Measurements from ENCODE around the gene SUSD1.

SUSD1 gene

DNA sequence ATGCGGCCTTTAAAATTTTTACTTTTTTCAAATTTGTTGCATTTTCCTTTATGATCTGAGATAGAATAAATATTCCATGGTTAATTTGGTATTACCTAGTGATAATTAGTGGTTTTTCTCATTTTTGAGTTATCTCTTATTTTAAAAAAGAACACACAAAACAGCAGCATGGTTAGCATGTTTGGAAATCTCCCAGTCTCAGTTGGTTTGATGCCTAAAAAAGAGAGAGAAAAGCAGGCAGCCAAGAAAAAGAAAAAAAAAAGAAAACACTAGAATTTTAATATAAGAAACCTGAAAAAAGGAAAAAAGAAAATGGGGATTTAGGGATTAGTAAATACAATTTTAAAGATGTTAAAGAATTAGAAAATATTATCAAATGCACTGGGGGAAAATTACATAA lies 15.3 kb downstream of the SUSD1 start:
- TF ChIP-seq ZFX (IDR thresholded peaks at IDR 0.05; ENCODE audit: borderline replicate concordance): no peak
- TF ChIP-seq, protein P1, sequence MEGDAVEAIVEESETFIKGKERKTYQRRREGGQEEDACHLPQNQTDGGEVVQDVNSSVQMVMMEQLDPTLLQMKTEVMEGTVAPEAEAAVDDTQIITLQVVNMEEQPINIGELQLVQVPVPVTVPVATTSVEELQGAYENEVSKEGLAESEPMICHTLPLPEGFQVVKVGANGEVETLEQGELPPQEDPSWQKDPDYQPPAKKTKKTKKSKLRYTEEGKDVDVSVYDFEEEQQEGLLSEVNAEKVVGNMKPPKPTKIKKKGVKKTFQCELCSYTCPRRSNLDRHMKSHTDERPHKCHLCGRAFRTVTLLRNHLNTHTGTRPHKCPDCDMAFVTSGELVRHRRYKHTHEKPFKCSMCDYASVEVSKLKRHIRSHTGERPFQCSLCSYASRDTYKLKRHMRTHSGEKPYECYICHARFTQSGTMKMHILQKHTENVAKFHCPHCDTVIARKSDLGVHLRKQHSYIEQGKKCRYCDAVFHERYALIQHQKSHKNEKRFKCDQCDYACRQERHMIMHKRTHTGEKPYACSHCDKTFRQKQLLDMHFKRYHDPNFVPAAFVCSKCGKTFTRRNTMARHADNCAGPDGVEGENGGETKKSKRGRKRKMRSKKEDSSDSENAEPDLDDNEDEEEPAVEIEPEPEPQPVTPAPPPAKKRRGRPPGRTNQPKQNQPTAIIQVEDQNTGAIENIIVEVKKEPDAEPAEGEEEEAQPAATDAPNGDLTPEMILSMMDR (IDR thresholded peaks at IDR 0.05): no peak
- no peak overlapping the region for H3K27ac ChIP-seq

DNA sequence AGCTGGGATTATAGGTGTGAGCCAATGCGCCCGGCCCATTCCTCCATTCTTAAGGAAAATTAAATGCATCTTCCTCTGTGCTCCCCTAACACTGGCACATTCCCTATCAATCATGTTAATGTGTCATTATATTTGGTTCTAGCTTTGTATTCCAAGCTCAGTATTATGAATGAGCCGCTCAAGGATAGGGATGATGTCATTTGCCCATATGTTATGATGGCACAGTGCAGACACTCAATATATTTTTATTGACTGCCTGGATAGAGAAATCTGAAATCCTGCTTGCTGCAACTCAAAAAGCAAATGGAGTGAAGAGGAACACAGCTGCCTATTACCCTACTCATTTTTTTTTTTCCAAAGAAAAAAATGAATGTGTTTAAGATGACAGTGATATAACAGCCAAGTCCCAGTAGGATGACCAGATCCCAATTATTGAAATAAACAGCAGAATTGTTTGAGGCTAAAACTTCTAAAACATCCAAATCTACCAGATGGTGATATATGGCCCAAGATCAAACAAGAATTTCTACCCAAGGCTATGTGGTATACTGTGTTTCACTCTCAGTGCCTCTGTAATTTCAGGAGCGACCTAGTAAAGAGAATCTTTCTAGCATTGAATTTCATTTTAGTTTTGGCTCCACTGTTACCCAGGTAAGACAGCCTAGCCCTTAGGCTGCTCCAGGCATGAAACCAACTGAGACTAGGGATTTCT lies 16.3 kb downstream of the SUSD1 start:
- TF ChIP-seq ZFX (IDR thresholded peaks at IDR 0.05; ENCODE audit: borderline replicate concordance): no peak
- TF ChIP-seq, protein P1 (IDR thresholded peaks at IDR 0.05): no peak
- H3K27ac ChIP-seq: no peak overlapping the region

DNA sequence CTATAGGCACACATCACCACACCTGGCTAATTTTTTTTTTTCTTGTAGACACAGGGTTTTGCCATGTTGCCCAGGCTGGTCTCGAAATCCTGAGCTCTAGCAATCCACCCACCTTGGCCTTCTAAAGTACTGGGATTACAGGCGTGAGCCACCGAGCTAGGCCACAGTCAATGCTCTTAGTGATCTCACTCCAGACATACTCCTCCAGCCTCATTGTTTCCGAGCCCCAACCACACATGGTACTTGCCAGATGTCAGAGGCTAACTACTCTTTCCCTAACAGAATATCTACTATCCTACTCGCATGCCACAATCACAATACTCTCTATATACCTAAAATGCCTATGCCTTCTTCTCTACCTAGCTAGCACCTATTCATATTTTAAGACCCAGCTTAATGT lies 17.1 kb downstream of the SUSD1 start:
- no peak overlapping the region for H3K27ac ChIP-seq

DNA sequence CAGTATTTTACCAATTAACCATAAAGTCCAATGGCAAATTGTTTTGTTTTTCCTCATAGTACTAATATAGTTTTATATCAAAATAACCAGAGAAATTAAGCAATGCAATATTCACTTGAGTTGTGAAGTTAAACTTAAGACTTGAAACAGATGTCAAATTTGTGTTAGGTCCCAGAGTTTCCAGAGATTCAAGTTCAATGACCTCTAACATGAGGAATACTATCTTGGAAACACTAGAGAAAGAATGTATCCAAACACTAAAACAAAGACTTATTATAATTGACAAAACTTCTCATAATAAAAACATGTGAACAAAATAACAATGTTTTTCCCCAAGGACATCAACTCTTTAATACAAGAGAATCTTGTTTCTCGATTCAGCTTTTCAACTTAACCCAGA lies 18.0 kb downstream of the SUSD1 start:
- no peak overlapping the region for H3K27ac ChIP-seq
- TF ChIP-seq ZFX (IDR thresholded peaks at IDR 0.05; ENCODE audit: borderline replicate concordance): no peak
- TF ChIP-seq, protein P1 (IDR thresholded peaks at IDR 0.05): no peak

More for the DNA sequence above, 17.1 kb downstream of the SUSD1 start:
- TF ChIP-seq ZFX (IDR thresholded peaks at IDR 0.05; ENCODE audit: borderline replicate concordance): no peak
- TF ChIP-seq, protein P1 (IDR thresholded peaks at IDR 0.05): no peak

DNA sequence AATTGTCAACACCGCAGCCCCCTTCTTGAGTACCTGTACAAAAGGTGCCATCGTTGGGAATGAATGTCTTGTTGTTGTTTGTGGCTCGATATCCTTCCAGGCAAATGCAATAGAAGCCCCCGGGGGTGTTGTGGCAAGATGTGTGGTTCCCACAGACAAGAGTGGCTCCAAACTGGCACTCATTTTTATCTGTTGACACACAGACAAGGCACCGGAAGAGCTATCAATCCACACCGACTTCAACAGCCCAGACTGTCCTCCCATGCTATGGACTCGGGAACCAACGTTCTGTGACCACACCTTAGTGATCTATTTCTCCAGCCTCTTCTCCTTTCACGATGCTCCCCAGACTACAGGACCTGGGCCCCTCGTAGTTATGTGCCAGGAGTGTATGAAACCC lies 25.9 kb downstream of the SUSD1 start:
- H3K27ac ChIP-seq: no peak overlapping the region
- TF ChIP-seq, protein P1 (IDR thresholded peaks at IDR 0.05): no peak
- TF ChIP-seq ZFX (IDR thresholded peaks at IDR 0.05; ENCODE audit: borderline replicate concordance): no peak

DNA sequence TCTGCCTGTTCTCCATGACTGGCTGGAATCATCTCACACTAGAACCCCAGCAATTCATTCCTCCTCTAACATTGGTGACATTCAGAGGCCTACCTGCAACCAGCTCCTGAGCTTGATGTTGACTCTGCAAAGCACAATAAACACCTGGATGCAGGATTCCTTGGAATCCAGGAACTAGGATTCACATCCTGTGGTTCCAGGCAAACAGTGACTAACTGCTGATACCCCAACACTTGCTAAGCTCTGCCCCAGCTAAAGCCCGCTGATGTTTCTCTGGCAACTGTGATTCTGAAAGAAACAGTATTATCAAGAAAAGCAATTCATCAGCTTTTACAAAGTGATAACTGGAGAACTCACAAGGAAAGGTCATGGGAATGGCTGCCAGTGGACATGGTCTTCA lies 29.2 kb downstream of the SUSD1 start:
- H3K27ac ChIP-seq: no peak overlapping the region
- TF ChIP-seq, protein P1 (IDR thresholded peaks at IDR 0.05): no peak
- TF ChIP-seq ZFX (IDR thresholded peaks at IDR 0.05; ENCODE audit: borderline replicate concordance): no peak

DNA sequence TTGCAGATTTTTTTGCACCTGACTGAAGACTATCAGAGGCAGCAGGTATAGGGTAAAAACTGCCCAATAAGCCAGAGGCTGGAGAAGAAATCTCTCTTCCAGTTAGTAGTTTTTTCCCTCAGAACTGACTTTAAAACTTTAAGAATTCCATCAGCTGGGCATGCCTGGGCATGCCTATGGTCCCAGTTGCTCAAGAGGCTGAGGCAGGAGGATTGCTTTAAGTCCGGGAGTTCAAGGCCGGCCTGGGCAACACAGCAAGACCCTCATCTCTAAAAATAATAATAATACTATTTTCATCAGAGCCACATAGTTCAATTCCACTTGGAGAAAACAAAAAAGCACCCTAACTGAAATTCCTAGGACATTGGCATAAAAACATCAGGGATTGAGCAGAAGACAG lies 30.3 kb downstream of the SUSD1 start:
- no peak overlapping the region for H3K27ac ChIP-seq
- TF ChIP-seq ZFX (IDR thresholded peaks at IDR 0.05; ENCODE audit: borderline replicate concordance): no peak
- TF ChIP-seq, protein P1 (IDR thresholded peaks at IDR 0.05): no peak
